Fibroblast of lung (primary cell): ENCODE measurements around the gene DEDD2.

ENCODE experiments used
- CTCF ChIP-seq, 2 donors: IDR thresholded peaks in 1 of 2; conservative IDR thresholded peaks in 1 of 2; 1 replicate in 1 of 2; 2 replicates in 1 of 2; pipeline ENCODE4 v1.5.1; 2011 to 2012; ENCODE audit warnings: low read length in 2 of 2, control low read depth in 1 of 2, inconsistent platforms in 1 of 2, low read depth in 1 of 2, mild to moderate bottlenecking in 1 of 2
- EZH2 ChIP-seq: IDR thresholded peaks from 2 replicates; pipeline ENCODE4 v1.5.1; 2012; ENCODE audit warnings: low read length, control low read depth, mild to moderate bottlenecking; ENCODE audit errors: missing control alignments

- TF ChIP-seq CTCF (conservative IDR thresholded peaks at IDR 0.05 in 1 of 2, IDR thresholded peaks at IDR 0.05 in 1 of 2; ENCODE audit: low read depth in 1 of 2, low read length in 2 of 2) (no peak), EZH2 (no peak)
These were observed 28.8 kb downstream of the DEDD2 start for GRCh38 chr19:42188665-42189064.
